Ovary (tissue), 9 donors: ENCODE measurements around the gene ZNF593. TPM values are rescaled to one million over a fixed set of nuclear protein-coding genes. Genes with fewer than 3 reads are reported as not detected.

Source experiments
- DNase-seq, 5 donors: peaks; one replicate each; pipeline ENCODE4 v3.0.0-alpha.2; 2019 to 2020
- H3K27ac ChIP-seq, 2 donors: fragments of 200-600 bp; one replicate each; pipeline versions ENCODE4 v1.5.1 to v1.8.0; 2019 to 2022
- H3K27me3 ChIP-seq: fragments of 200-600 bp; one replicate; pipeline ENCODE4 v1.8.0; 2022
- H3K36me3 ChIP-seq: fragments of 200-600 bp; sonication (generic); one replicate; pipeline ENCODE4 v1.5.1; 2019
- H3K4me1 ChIP-seq: one replicate; pipeline ENCODE4 v1.8.1; 2013; ENCODE audit warnings: mild to moderate bottlenecking, moderate library complexity; ENCODE audit not compliant: insufficient read depth
- H3K4me3 ChIP-seq: fragments of 200-600 bp; sonication (generic); one replicate; pipeline ENCODE4 v1.5.1; 2017
- H3K9me3 ChIP-seq, 2 donors: fragments of 200-600 bp in 1 of 2; sonication (generic) in 1 of 2; one replicate each; pipeline versions ENCODE4 v1.5.1 to v1.8.1; 2013 to 2019; ENCODE audit warnings: mild to moderate bottlenecking in 1 of 2, moderate library complexity in 1 of 2
- CTCF ChIP-seq, 3 donors: fragments of 450-650 bp in 2 of 3; fragments of 200-600 bp in 1 of 3; IDR thresholded peaks; one replicate each; pipeline versions ENCODE4 v1.5.1 to v1.8.0; 2016 to 2022; ENCODE audit warnings: antibody characterized with exemption in 3 of 3, mild to moderate bottlenecking in 1 of 3
- EP300 ChIP-seq: sonication (generic); formaldehyde crosslinking; IDR thresholded peaks from one replicate; pipeline ENCODE4 v1.6.1; 2017; ENCODE audit warnings: antibody characterized with exemption
- POLR2A ChIP-seq: fragments of 450-650 bp; IDR thresholded peaks from one replicate; pipeline ENCODE4 v1.6.1; 2017; ENCODE audit warnings: antibody characterized with exemption, mild to moderate bottlenecking, moderate library complexity
- WGBS, 3 donors: extraction: QIAGEN DNeasy Blood & Tissue Kit in 1 of 3; methylation state at CpG; one replicate each; pipeline versions ENCODE4 v1.1.5 to v1.1.7; 2013 to 2017; 5-methylcytosine and 5-hydroxymethylcytosine counted together
- intact Hi-C, 4 donors: fragments of 100-400 bp; cut with DNase I; formaldehyde crosslinking; loops; one replicate each; pipeline versions ENCODE4 v1.11.0 to v1.15.1; 2022 to 2023
- polyA plus RNA-seq, 2 donors: library from polyadenylated mRNA; stranded (reverse); fragments of 200-250 nt in 1 of 2; fragments of 350-450 nt in 1 of 2; fragmentation: Illumina TruSeq in 1 of 2; extraction: RNeasy Lipid Tissue Mini Kit (QIAGEN cat#74804) in 1 of 2; gene quantifications; one replicate each; pipeline ENCODE4 v1.2.3, GENCODE V29; 2013 to 2014
- total RNA-seq, 7 donors: library from RNA; depleted of rRNA in 2 of 7; stranded (reverse); fragments of >200 nt in 2 of 7; fragmentation: NEBNext Ultra II Directional in 3 of 7; extraction: Animal tissue kit (Norgen Biotek cat#: 25700) in 3 of 7; gene quantifications; one replicate each; pipeline versions ENCODE4 v1.1.0 to v1.2.4, GENCODE V29; 2016 to 2023
- donor health status: DM: no; HTN: no; CAD: no; lungs with moderate emphysema.
- donor health status: DM: no; HTN: no; CAD: no.
- donor health status: Bipolar disorder and iron deficiency.
- donor health status: DM: yes; HTN: yes; CAD: no.
- donor health status: DM: no; HTN: no; CAD: no.
- donor health status: DM: yes; HTN: yes; CAD: no.

ZNF593 gene
- total and polyA plus RNA-seq, 9 donors, result 1.8 to 62.5 (median 36.5) TPM

GRCh38 chr1:26132834-26133167, 36.9 kb upstream of the ZNF593 start:
- H3K4me1 ChIP-seq, result no peaks in the 10 kb centered on the region
- H3K27me3 ChIP-seq, result no peaks in the 10 kb centered on the region
- no peaks in the 10 kb centered on the region for H3K9me3 ChIP-seq
- no peaks in the 10 kb centered on the region for H3K36me3 ChIP-seq
- no peak overlapping the region for H3K4me3 ChIP-seq
- no peak overlapping the region for H3K27ac ChIP-seq
- no peak for DNase-seq
- no peak for TF ChIP-seq CTCF (IDR thresholded peaks at IDR 0.05)
- TF ChIP-seq EP300, result no peak
- TF ChIP-seq POLR2A, result no peak
- intact Hi-C loops, result no loop called here
- 87 to 92% (median 87%) methylated on average over 2 of the region's 2 CpGs for WGBS, 3 donors

GRCh38 chr1:26134466-26134865, 35.2 kb upstream of the ZNF593 start:
- no peaks in the 10 kb centered on the region for H3K9me3 ChIP-seq
- H3K27ac ChIP-seq, result no peak overlapping the region
- no peaks in the 10 kb centered on the region for H3K36me3 ChIP-seq
- 83 to 90% (median 88%) methylated on average over 3 of the region's 3 CpGs for WGBS, 3 donors
- H3K4me1 ChIP-seq, result no peaks in the 10 kb centered on the region
- no peak overlapping the region for H3K4me3 ChIP-seq
- TF ChIP-seq POLR2A (no peak), CTCF (IDR thresholded peaks at IDR 0.05) (no peak), EP300 (no peak)
- intact Hi-C loops, result no loop called here
- H3K27me3 ChIP-seq, result no peaks in the 10 kb centered on the region
- DNase-seq, result no peak

- 55 to 68% (median 56%) methylated on average over 3 of the region's 3 CpGs for WGBS, 3 donors
Observed at GRCh38 chr1:26138974-26139558, 30.6 kb upstream of the ZNF593 start.

GRCh38 chr1:26142159-26142558, 27.5 kb upstream of the ZNF593 start:
- Histone ChIP-seq H3K4me1 (no peaks in the 10 kb centered on the region), H3K27me3 (no peaks in the 10 kb centered on the region), H3K9me3 (no peaks in the 10 kb centered on the region), H3K4me3 (no peak overlapping the region), H3K27ac (no peak overlapping the region), H3K36me3 (no peaks in the 10 kb centered on the region)
- 79 to 83% (median 79%) methylated on average over 8 of the region's 8 CpGs for WGBS, 3 donors
- intact Hi-C loops, result loop anchor here in 3 of 4 donors (2.0 to 10.0 kb wide), 3 partner anchors 101 to 107 kb away; no protein-coding TSS in a partner anchor
- no peak for TF ChIP-seq POLR2A
- TF ChIP-seq EP300, result no peak
- no peak for TF ChIP-seq CTCF (IDR thresholded peaks at IDR 0.05)
- no peak for DNase-seq

More at GRCh38 chr1:26138974-26139558, 30.6 kb upstream of the ZNF593 start:
- no peak overlapping the region for H3K27ac ChIP-seq
- H3K36me3 ChIP-seq, result no peaks in the 10 kb centered on the region
- no peaks in the 10 kb centered on the region for H3K4me1 ChIP-seq
- H3K9me3 ChIP-seq, result no peaks in the 10 kb centered on the region
- H3K4me3 ChIP-seq, result no peak overlapping the region
- intact Hi-C loops, result no loop called here
- TF ChIP-seq CTCF (IDR thresholded peaks at IDR 0.05), result no peak
- TF ChIP-seq POLR2A, result no peak
- TF ChIP-seq EP300, result no peak
- no peak for DNase-seq
- H3K27me3 ChIP-seq, result no peaks in the 10 kb centered on the region
